ENCODE data around the gene P3H2. TPM values are rescaled to one million over a fixed set of nuclear protein-coding genes. Genes with fewer than 3 reads are reported as not detected.
"Not testable (repeated sequence)": the region's sequence is repeated elsewhere in the genome, so short reads cannot be mapped to it uniquely, and the experiment has no call there.

P3H2 gene
- total RNA-seq, 4 donors from 2014 or later = 15.6 to 41.5 (median 27.1) TPM

DNA sequence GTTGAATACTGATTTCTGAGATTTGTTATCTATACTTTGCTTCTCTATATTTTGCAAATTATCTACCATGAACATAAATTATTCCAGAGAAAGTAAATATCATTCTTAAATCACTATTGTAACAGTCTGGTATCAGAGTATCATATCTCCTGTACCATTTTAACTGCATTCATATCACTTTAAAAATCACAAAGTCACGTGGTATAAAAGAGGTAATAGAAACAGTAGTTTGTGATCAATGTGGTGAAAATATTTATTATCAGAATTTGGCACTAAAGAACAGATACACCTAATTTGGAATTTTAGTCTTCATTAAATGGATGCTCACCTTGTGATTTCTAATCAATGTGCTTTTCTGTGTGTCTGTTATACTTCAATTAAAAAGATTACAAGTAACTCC lies 47.8 kb downstream of the P3H2 start:
- no peak for DNase-seq (ENCODE audit: extremely low spot score)

DNA sequence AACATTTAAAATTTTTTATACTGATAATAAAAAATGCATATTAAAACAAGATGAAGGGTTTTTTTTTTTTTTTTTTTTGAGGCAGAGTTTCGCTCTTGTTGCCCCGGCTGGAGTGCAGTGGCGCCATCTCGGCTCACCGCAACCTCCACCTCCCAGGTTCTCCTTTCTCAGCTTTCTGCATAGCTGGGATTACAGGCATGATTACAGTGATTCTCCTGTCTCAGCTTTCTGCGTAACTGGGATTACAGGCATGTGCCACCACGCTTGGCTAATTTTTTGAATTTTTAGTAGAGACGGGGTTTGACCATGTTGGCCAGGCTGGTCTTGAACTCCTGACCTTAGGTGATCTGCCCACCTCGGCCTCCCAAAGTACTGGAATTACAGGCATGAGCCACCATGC lies 48.8 kb downstream of the P3H2 start:
- intact Hi-C loops (cut with DNase I); H3K27ac ChIP-seq (replicated peaks in 1 of 4); H3K27me3 ChIP-seq; H3K36me3 ChIP-seq; H3K4me3 ChIP-seq; DNase-seq (ENCODE audit: extremely low spot score); H3K9me3 ChIP-seq: not testable (repeated sequence)
- peaks cover 10 to 27% (median 14%) of the 10 kb centered on the region in 4 donors for H3K4me1 ChIP-seq
- WGBS = 94% methylated on average over 8 of the region's 9 CpGs

More for the DNA sequence above, 47.8 kb downstream of the P3H2 start:
- intact Hi-C loops (cut with DNase I) = no loop called here
- H3K4me3 ChIP-seq = no peak overlapping the region
- 76% methylated on average over 1 of the region's 1 CpG for WGBS
- H3K27ac ChIP-seq (replicated peaks in 1 of 4) = no peak overlapping the region
- TF ChIP-seq, protein P1, sequence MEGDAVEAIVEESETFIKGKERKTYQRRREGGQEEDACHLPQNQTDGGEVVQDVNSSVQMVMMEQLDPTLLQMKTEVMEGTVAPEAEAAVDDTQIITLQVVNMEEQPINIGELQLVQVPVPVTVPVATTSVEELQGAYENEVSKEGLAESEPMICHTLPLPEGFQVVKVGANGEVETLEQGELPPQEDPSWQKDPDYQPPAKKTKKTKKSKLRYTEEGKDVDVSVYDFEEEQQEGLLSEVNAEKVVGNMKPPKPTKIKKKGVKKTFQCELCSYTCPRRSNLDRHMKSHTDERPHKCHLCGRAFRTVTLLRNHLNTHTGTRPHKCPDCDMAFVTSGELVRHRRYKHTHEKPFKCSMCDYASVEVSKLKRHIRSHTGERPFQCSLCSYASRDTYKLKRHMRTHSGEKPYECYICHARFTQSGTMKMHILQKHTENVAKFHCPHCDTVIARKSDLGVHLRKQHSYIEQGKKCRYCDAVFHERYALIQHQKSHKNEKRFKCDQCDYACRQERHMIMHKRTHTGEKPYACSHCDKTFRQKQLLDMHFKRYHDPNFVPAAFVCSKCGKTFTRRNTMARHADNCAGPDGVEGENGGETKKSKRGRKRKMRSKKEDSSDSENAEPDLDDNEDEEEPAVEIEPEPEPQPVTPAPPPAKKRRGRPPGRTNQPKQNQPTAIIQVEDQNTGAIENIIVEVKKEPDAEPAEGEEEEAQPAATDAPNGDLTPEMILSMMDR (IDR thresholded peaks at IDR 0.05) = no peak
- TF ChIP-seq POLR2A (IDR thresholded peaks at IDR 0.05; ENCODE audit: low read depth) (no peak), POLR2AphosphoS5 (IDR thresholded peaks at IDR 0.05) (no peak), EP300 (IDR thresholded peaks at IDR 0.05) (no peak)
- H3K9me3 ChIP-seq = no peaks in the 10 kb centered on the region
- peaks cover 10 to 36% (median 23%) of the 10 kb centered on the region in 4 donors for H3K4me1 ChIP-seq
- no peaks in the 10 kb centered on the region for H3K36me3 ChIP-seq
- H3K27me3 ChIP-seq = no peaks in the 10 kb centered on the region

DNA sequence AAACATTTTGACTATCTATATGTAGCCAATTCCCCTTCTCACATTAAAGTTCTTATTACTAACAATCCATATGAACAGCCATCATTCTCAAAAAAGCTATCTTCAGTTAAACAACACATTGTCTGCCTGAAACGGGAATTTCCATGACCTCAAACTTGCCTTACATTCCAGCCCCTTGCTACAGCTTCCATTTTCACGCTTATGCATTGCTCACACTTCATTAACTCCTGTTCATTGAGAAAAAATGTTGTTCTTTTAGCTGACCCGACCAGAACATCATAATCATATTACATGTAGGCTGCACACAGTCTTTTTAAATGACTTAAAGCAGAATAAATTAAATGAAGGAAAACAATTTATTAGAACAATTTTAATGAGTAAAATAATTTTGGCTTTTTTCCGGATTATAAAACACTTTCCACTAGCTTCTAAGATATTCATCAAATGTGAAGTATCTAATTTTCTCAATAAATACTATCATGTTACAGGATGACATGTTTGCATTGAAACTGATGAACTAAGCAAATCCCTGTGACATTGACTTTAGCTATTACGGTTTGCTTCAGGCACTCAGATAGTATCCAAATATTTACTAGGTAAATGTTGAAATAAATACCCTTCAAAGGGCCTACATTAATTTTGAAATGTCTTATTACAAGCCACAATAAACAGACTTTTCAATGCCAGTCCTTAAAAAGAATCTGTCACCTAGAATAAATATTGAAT lies 49.9 kb downstream of the P3H2 start:
- H3K9me3 ChIP-seq = no peaks in the 10 kb centered on the region
- intact Hi-C loops (cut with DNase I) = no loop called here
- 69% methylated on average over 5 of the region's 5 CpGs for WGBS
- TF ChIP-seq POLR2A (IDR thresholded peaks at IDR 0.05; ENCODE audit: low read depth) = no peak
- no peak for TF ChIP-seq EP300 (IDR thresholded peaks at IDR 0.05)
- TF ChIP-seq, protein P1 (IDR thresholded peaks at IDR 0.05) = no peak
- TF ChIP-seq POLR2AphosphoS5 (IDR thresholded peaks at IDR 0.05) = no peak
- H3K36me3 ChIP-seq = no peaks in the 10 kb centered on the region
- H3K27ac ChIP-seq (replicated peaks in 1 of 4) = no peak overlapping the region
- no peak overlapping the region for H3K4me3 ChIP-seq
- H3K27me3 ChIP-seq = no peaks in the 10 kb centered on the region
- H3K4me1 ChIP-seq = peaks cover 0 to 16% (median 4%) of the 10 kb centered on the region in 4 donors
- DNase-seq (ENCODE audit: extremely low spot score) = no peak

DNA sequence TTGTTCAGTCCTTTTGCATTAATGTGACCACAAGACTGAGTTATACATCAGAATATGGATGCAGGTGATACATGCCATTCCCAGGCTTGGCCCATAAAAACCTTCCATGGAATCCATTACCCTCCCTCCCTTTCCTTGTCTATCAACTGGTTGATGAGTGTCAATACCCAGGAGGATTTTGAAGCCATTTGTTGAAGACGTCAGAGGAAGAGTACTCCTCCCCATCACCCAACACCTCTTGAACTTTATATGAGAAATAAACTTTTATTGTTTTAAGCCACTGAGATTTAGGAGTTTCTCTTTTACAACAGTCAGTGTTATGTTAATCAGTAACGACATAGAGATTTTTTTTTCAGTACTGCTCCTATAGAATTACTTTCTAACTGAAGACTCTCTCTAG lies 55.5 kb downstream of the P3H2 start:
- H3K9me3 ChIP-seq = no peaks in the 10 kb centered on the region
- no peaks in the 10 kb centered on the region for H3K27me3 ChIP-seq
- H3K4me3 ChIP-seq = no peak overlapping the region
- TF ChIP-seq, protein P1 (IDR thresholded peaks at IDR 0.05) = no peak
- no peak for TF ChIP-seq EP300 (IDR thresholded peaks at IDR 0.05)
- no peak for TF ChIP-seq POLR2AphosphoS5 (IDR thresholded peaks at IDR 0.05)
- TF ChIP-seq POLR2A (IDR thresholded peaks at IDR 0.05; ENCODE audit: low read depth) = no peak
- H3K27ac ChIP-seq (replicated peaks in 1 of 4) = no peak overlapping the region
- 90% methylated on average over 2 of the region's 2 CpGs for WGBS
- DNase-seq (ENCODE audit: extremely low spot score) = no peak
- intact Hi-C loops (cut with DNase I) = no loop called here
- H3K36me3 ChIP-seq = no peaks in the 10 kb centered on the region
- H3K4me1 ChIP-seq = peaks cover 0 to 17% (median 5%) of the 10 kb centered on the region in 4 donors

DNA sequence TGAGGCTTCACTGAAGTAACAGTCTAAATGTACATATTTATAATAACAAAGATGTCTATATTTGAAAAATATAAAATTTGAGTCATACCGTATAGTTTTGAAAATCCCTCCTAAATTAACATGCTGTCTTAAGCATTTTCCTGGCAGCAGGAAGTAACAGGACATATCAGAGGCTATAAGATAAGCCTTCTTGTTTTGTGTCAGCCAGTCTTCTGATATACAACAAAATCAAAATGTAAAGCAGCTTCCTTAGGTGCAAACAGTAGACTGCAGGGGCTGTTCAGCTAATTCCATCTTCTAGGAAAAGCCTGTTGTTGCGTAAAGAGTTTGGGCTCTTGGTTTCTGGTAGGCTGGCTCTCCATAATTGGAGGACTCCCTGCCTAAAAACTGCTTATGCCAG lies 56.0 kb downstream of the P3H2 start:
- 94% methylated on average over 2 of the region's 2 CpGs for WGBS
- Histone ChIP-seq H3K4me1 (peaks cover 0 to 17% (median 5%) of the 10 kb centered on the region in 4 donors), H3K4me3 (no peak overlapping the region), H3K27me3 (no peaks in the 10 kb centered on the region), H3K9me3 (no peaks in the 10 kb centered on the region), H3K36me3 (no peaks in the 10 kb centered on the region), H3K27ac (replicated peaks in 1 of 4) (no peak overlapping the region)
- intact Hi-C loops (cut with DNase I) = no loop called here
- no peak for DNase-seq (ENCODE audit: extremely low spot score)
- no peak for TF ChIP-seq POLR2AphosphoS5 (IDR thresholded peaks at IDR 0.05)
- TF ChIP-seq, protein P1 (IDR thresholded peaks at IDR 0.05) = no peak
- no peak for TF ChIP-seq EP300 (IDR thresholded peaks at IDR 0.05)
- TF ChIP-seq POLR2A (IDR thresholded peaks at IDR 0.05; ENCODE audit: low read depth) = no peak
